Epithelial cell of esophagus (primary cell): Measurements from ENCODE around the gene TCERG1L.

Experiments
- DNase-seq: peaks from one replicate; pipeline ENCODE4 v3.0.0; 2010; ENCODE audit warnings: low read depth
- H3K4me3 ChIP-seq: 2 replicates; pipeline ENCODE4 v1.5.1; 2011; ENCODE audit warnings: mild to moderate bottlenecking, low read length, control low read depth
- TF ChIP-seq, protein P1 (sequence below): IDR thresholded peaks from 2 replicates; pipeline ENCODE4 v1.5.1; 2011; ENCODE audit warnings: low read depth, mild to moderate bottlenecking, low read length, control low read depth, inconsistent platforms; ENCODE audit not compliant: insufficient read depth; ENCODE audit errors: missing control alignments

Gene TCERG1L

DNA sequence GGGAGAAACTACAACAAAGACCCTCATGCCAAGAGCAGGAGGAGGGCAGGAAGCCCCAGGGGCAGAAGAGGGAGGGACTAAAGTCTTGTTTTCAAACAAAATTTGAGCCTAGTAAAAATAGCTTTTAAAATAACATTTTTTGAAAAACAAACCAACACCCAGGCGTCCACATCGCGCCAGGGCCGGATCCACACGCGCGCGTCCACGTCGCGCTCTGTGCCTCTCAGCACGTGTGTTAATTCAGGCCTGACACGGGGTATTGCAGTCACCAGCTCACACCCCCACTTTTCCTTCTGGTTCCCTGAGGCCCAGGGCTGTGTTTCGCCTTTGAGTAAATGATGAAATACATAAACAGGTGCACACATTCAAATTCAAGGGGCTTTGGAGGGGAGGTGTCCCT, 196.2 kb downstream of the TCERG1L start:
- DNase-seq = no peak
- no peak overlapping the region for H3K4me3 ChIP-seq
- TF ChIP-seq, protein P1, sequence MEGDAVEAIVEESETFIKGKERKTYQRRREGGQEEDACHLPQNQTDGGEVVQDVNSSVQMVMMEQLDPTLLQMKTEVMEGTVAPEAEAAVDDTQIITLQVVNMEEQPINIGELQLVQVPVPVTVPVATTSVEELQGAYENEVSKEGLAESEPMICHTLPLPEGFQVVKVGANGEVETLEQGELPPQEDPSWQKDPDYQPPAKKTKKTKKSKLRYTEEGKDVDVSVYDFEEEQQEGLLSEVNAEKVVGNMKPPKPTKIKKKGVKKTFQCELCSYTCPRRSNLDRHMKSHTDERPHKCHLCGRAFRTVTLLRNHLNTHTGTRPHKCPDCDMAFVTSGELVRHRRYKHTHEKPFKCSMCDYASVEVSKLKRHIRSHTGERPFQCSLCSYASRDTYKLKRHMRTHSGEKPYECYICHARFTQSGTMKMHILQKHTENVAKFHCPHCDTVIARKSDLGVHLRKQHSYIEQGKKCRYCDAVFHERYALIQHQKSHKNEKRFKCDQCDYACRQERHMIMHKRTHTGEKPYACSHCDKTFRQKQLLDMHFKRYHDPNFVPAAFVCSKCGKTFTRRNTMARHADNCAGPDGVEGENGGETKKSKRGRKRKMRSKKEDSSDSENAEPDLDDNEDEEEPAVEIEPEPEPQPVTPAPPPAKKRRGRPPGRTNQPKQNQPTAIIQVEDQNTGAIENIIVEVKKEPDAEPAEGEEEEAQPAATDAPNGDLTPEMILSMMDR = no peak

DNA sequence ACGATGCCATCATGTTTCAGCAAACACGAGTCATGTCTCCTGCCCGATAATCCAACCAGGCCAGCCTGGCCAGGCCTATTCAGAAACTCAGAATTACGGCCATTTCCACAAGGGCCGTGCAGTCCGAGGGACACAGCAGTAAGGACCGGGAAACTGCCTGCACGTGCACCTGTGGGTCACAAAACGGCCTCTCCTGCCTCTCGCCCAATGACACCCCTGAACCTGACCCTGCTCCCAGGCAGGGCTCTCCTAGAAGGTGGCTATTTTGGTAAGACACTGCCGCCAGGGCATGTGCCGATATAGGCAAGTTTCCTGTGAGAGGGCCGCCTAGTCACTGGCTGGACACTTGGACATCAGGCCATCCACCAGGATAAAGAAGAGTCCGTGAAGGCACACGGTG, 196.7 kb downstream of the TCERG1L start:
- no peak overlapping the region for H3K4me3 ChIP-seq
- TF ChIP-seq, protein P1 = no peak
- DNase-seq = no peak

DNA sequence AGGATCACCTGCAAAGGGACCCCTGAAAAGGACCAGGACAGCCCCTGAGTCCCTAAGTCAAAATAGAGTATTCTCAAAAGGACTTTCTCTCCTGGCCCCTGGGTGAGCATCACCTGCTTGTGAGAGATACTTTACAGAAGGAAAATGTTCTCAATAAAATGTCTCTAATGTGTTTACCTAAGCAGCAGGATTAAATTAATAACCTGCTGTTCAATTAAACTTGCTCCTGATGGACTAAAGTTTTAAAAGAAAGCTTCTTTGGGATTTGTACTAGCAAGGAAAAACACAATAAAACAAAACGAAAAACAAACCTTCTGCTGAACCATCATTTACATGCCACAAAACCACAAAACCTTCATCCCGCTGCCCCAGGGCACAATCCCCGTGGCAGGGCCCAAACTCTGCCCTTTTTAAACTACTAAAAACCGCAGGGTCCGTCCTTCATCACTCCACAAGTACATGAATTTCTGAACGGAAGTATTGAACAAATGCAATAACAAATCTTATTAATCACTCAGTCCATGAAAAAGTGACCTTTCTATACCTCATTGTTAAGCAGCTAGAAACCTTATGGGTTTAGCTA, 197.7 kb downstream of the TCERG1L start:
- no peak for DNase-seq
- H3K4me3 ChIP-seq = no peak overlapping the region
- TF ChIP-seq, protein P1 = no peak

DNA sequence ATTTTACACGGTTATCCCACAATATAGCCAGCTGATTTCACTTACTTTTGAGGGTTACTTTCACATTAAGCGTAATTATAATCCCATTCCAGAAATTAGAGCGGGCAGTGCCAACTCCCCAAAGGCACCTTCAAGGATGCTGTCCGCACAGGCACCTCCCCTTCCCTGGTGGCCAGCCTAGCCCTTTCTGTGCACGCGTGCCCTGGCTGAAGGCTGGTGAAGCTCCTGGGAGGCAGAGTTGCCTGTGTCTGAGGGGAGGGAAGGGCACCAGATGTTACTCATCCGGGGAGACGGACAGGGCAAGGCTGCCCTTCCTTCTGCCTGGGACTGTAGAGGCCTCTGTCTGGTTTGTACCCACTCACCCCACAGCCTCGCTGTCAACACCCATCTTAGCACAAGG, 198.4 kb downstream of the TCERG1L start:
- DNase-seq = no peak
- TF ChIP-seq, protein P1 = no peak
- no peak overlapping the region for H3K4me3 ChIP-seq

DNA sequence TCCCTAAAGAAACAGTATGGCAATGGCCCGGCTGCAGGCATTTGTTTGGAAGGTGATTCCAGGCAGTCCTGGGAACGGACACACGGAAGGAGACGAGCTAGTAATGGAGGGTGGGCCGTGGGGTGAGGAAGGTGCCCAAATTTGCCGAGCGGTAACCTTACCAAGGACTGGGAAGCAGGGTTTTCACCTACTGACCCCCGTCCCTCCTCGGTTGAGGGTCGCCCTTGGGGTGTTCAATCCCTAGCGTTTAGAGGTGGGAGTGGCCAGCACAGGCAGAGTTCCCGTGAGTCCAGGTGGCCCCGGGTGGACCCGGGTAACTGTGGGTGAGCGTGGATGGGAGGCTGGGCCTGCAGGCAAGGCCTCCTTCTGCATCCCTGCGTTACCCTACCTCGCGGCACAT, 198.8 kb downstream of the TCERG1L start:
- TF ChIP-seq, protein P1 = no peak
- no peak overlapping the region for H3K4me3 ChIP-seq
- no peak for DNase-seq

DNA sequence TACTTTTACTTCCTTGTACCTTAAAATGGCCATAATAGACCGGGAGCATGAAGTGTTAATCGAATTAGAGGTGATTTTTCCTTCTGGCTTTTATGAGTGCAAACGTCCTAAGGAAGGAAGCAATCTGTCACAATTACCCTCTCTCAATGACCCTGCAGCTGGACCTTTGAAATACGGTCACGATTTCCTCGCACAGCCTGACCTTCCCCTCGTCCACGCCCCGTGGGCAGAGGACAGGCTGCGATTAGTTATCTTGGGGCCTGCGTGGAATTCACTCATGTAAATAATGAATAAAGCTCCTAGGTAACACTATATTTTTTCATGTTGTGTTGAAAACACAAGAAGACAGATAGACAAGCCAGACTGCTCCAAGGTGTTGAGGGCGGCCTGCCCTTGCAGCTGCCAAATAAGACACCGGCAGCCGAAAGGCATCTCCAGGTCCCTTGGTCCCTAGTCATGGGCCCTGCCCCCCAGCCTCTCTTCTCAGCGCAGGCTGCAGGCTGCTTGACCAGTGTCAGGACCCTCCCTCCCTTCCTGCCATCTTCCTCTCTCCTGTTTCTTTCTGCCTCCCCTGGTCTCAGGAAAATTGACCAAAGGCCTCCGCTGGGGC, 199.9 kb downstream of the TCERG1L start:
- no peak for DNase-seq
- TF ChIP-seq, protein P1 = no peak
- H3K4me3 ChIP-seq = no peak overlapping the region

DNA sequence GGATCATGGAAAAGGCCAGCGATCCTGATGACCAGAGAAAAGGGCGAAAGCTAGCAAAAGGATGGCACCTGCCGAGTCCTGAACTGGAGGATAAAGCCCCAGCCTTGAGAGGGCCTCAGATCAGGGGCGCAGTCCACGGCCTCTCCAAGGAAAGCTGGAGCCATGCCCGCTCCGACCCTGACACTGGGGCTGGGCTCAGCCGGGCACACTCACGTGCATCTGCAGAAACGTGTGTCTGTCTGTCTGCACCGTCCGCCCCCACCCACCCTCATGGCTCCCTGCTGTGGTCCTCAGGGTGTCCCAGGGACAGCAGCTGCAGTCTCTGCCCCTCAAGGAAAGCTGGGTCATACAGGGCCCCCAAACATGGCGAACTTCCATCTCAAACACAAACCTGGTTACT, 200.5 kb downstream of the TCERG1L start:
- no peak overlapping the region for H3K4me3 ChIP-seq
- no peak for DNase-seq
- TF ChIP-seq, protein P1 = no peak
